ENCODE data around the gene SALL3.

DNA sequence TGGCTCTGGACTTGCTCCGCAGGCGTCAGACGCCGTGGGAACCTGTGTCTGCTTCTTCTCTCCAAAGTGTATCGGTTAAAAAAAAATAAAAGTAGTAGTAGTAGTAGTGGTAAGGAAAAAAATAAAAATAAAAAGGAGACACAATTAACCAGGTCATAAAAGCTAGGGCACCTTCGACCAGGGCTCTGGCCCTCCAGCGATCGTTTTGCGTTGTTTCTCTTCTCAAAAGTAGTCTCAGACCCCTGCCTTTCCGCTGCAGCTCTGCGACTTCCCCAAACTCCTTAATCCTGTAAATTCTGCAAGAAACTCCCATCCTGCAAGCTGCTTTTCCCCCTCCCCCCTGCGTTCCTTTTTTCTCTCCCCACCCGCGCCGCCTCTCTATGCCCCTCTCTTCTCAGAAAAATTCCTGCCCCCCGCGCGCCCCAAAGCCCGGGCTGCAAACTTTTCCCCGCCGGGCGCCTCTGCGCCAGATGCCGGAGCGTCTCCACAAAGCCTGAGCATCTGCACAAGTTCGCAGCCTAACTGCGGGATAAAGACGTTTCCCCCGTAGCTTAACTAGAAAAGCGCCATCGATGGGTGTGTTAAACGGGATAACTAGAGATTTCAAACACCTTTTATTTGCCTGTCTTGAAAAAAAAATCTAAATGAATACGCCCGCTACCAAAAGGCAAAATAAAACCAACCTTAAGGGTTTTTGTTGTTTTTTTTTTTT, 1.8 kb upstream of the SALL3 start:
- TF ChIP-seq, protein P1, sequence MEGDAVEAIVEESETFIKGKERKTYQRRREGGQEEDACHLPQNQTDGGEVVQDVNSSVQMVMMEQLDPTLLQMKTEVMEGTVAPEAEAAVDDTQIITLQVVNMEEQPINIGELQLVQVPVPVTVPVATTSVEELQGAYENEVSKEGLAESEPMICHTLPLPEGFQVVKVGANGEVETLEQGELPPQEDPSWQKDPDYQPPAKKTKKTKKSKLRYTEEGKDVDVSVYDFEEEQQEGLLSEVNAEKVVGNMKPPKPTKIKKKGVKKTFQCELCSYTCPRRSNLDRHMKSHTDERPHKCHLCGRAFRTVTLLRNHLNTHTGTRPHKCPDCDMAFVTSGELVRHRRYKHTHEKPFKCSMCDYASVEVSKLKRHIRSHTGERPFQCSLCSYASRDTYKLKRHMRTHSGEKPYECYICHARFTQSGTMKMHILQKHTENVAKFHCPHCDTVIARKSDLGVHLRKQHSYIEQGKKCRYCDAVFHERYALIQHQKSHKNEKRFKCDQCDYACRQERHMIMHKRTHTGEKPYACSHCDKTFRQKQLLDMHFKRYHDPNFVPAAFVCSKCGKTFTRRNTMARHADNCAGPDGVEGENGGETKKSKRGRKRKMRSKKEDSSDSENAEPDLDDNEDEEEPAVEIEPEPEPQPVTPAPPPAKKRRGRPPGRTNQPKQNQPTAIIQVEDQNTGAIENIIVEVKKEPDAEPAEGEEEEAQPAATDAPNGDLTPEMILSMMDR (IDR thresholded peaks at IDR 0.05) = no peak
- no peak for TF ChIP-seq POLR2A (IDR thresholded peaks at IDR 0.05)
- no peak for TF ChIP-seq POLR2AphosphoS5 (IDR thresholded peaks at IDR 0.05; ENCODE audit: insufficient read depth in 1 of 2, low read depth in 1 of 2)

Data from vagina (tissue), 2 donors.